HEK293T (cell line): ENCODE results near the gene GPR68.

Experiments used
- ARNT ChIP-seq: fragments of 450-650 bp; IDR thresholded peaks from 2 replicates; pipeline ENCODE4 v1.6.1; 2017; ENCODE audit warnings: mild to moderate bottlenecking
- CTBP1 ChIP-seq: fragments of 450-650 bp; IDR thresholded peaks from 2 replicates; pipeline ENCODE4 v1.6.1; 2016; ENCODE audit warnings: borderline replicate concordance
- FOXM1 ChIP-seq: fragments of 450-650 bp; IDR thresholded peaks from 2 replicates; pipeline ENCODE4 v1.6.1; 2017; ENCODE audit warnings: mild to moderate bottlenecking, borderline replicate concordance
- HDGF ChIP-seq: fragments of 450-650 bp; IDR thresholded peaks from 2 replicates; pipeline ENCODE4 v1.6.1; 2017; ENCODE audit warnings: antibody characterized with exemption, borderline replicate concordance
- NFRKB ChIP-seq: fragments of 450-650 bp; IDR thresholded peaks from 2 replicates; pipeline ENCODE4 v1.6.1; 2016; ENCODE audit warnings: mild to moderate bottlenecking, moderate library complexity
- SUZ12 ChIP-seq: fragments of 450-650 bp; IDR thresholded peaks from 2 replicates; pipeline ENCODE4 v1.6.1; 2016; ENCODE audit warnings: mild to moderate bottlenecking
- TARDBP ChIP-seq: fragments of 450-650 bp; IDR thresholded peaks from 2 replicates; pipeline ENCODE4 v1.6.1; 2016
- ZNF384 ChIP-seq: fragments of 450-650 bp; IDR thresholded peaks from 2 replicates; pipeline ENCODE4 v1.6.1; 2016

DNA sequence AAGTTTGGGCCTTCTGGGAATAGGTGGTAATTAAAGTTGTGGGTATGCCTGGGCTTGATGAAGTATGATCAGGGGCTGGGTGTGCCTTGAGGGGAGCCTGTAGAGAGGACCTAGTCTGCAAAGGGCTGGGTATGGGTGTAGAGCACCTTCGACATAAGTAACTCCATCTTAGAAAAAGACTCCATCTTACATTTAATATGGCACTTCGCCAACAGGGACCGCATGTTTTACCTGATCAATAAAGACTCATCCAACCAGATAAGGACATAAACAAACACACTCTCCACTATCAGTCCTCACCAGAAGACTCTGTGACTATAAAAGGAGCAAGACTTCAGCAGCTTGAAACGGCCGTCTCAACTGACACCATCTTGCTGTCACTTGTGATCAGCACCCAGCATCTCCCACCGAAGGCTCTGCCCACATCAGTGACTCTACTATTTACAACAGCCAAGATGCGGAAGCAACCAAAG is 23.5 kb upstream of the GPR68 start:
- TF ChIP-seq SUZ12 (no peak), FOXM1 (no peak), NFRKB (no peak), ZNF384 (no peak), HDGF (no peak), TARDBP (no peak), ARNT (no peak), CTBP1 (no peak)
